GM20431 (cell line): ENCODE results near the gene PARVB.

Source experiments
- in situ Hi-C: fragments of 300-500 bp; cut with MseI, MboI; formaldehyde crosslinking; loops from one replicate; pipeline ENCODE4 v1.15.0; 2020; ENCODE audit warnings: low sequenced_read_pairs; ENCODE audit not compliant: unreplicated experiment

PARVB gene

GRCh38 chr22:44025171-44026065, 1.3 kb downstream of the PARVB start:
- in situ Hi-C loops, result no loop called here

GRCh38 chr22:44026066-44026629, 2.0 kb downstream of the PARVB start:
- in situ Hi-C loops, result no loop called here

- in situ Hi-C loops, result no loop called here
These were observed 2.8 kb downstream of the PARVB start for GRCh38 chr22:44026630-44027511.

GRCh38 chr22:44028091-44028490, 4.0 kb downstream of the PARVB start:
- in situ Hi-C loops, result no loop called here

- in situ Hi-C loops, result no loop called here
These were observed 5.0 kb downstream of the PARVB start for GRCh38 chr22:44029069-44029468.

GRCh38 chr22:44030051-44030701, 6.1 kb downstream of the PARVB start:
- in situ Hi-C loops, result no loop called here

GRCh38 chr22:44030702-44031082, 6.6 kb downstream of the PARVB start:
- in situ Hi-C loops, result no loop called here

GRCh38 chr22:44031158-44031952, 7.3 kb downstream of the PARVB start:
- in situ Hi-C loops, result no loop called here

GRCh38 chr22:44032126-44032730, 8.1 kb downstream of the PARVB start:
- in situ Hi-C loops, result no loop called here

GRCh38 chr22:44033287-44033686, 9.2 kb downstream of the PARVB start:
- in situ Hi-C loops, result no loop called here

GRCh38 chr22:44033694-44034093, 9.6 kb downstream of the PARVB start:
- in situ Hi-C loops, result no loop called here

GRCh38 chr22:44037519-44038375, 13.6 kb downstream of the PARVB start:
- in situ Hi-C loops, result no loop called here

- in situ Hi-C loops, result no loop called here
These were observed 15.6 kb downstream of the PARVB start for GRCh38 chr22:44039566-44040171.

GRCh38 chr22:44042249-44043218, 18.4 kb downstream of the PARVB start:
- in situ Hi-C loops, result no loop called here

- in situ Hi-C loops, result no loop called here
These were observed 21.0 kb downstream of the PARVB start for GRCh38 chr22:44045145-44045544.

GRCh38 chr22:44046485-44047141, 22.5 kb downstream of the PARVB start:
- in situ Hi-C loops, result no loop called here
